Gastrocnemius medialis (tissue), 4 donors: ENCODE data around the gene ELMO1.

ENCODE experiments used
- POLR2A ChIP-seq, 2 donors: fragments of 450-650 bp; IDR thresholded peaks; one replicate each; pipeline ENCODE4 v1.6.1; 2017; ENCODE audit warnings: antibody characterized with exemption in 2 of 2, mild to moderate bottlenecking in 2 of 2, moderate library complexity in 2 of 2
- TF ChIP-seq, protein P1 (sequence below), 5 experiments: fragments of 450-650 bp in 3 of 5; fragments of 200-600 bp in 2 of 5; sonication (generic) in 2 of 5; IDR thresholded peaks in 4 of 5; conservative IDR thresholded peaks in 1 of 5; 1 replicate in 4 of 5; 2 replicates in 1 of 5; pipeline ENCODE4 v1.5.1; 2016 to 2019; ENCODE audit warnings: antibody characterized with exemption in 5 of 5, mild to moderate bottlenecking in 3 of 5, moderate library complexity in 3 of 5

DNA sequence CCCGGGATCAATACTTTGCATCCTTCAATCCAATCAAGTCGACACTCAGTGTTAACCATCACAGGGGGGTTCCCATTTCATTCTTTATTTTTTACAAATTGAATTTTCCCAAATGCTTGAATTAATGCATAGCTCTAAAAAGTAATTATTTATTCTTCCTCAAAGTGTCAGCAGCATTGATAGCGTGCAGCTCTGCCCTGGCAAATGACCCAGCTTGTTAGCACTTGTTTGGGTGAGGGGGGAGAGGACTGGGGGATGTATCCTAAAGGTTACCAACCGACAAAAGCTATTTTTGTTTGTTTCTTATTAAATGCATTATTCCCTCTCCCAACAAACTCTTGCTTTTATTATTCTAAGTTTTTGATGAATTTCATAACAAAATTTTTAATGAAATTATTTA lies 27.0 kb upstream of the ELMO1 start:
- TF ChIP-seq, protein P1, sequence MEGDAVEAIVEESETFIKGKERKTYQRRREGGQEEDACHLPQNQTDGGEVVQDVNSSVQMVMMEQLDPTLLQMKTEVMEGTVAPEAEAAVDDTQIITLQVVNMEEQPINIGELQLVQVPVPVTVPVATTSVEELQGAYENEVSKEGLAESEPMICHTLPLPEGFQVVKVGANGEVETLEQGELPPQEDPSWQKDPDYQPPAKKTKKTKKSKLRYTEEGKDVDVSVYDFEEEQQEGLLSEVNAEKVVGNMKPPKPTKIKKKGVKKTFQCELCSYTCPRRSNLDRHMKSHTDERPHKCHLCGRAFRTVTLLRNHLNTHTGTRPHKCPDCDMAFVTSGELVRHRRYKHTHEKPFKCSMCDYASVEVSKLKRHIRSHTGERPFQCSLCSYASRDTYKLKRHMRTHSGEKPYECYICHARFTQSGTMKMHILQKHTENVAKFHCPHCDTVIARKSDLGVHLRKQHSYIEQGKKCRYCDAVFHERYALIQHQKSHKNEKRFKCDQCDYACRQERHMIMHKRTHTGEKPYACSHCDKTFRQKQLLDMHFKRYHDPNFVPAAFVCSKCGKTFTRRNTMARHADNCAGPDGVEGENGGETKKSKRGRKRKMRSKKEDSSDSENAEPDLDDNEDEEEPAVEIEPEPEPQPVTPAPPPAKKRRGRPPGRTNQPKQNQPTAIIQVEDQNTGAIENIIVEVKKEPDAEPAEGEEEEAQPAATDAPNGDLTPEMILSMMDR (IDR thresholded peaks at IDR 0.05 in 4 of 5, conservative IDR thresholded peaks at IDR 0.05 in 1 of 5), result no peak
- TF ChIP-seq POLR2A (IDR thresholded peaks at IDR 0.05), result no peak
